Raji (cell line): ENCODE measurements around the gene MOB3B.

Source experiments
- POLR2A ChIP-seq: IDR thresholded peaks from 2 replicates; pipeline ENCODE4 v1.6.1; 2011; ENCODE audit warnings: low read depth, low read length, control low read depth; ENCODE audit not compliant: insufficient read depth

The MOB3B gene

GRCh38 chr9:27351438-27351837 is 178.2 kb downstream of the MOB3B start:
- TF ChIP-seq POLR2A, result no peak

GRCh38 chr9:27350382-27350976 is 179.1 kb downstream of the MOB3B start:
- no peak for TF ChIP-seq POLR2A

GRCh38 chr9:27349698-27350080 is 179.9 kb downstream of the MOB3B start:
- no peak for TF ChIP-seq POLR2A

GRCh38 chr9:27348785-27349697 is 180.6 kb downstream of the MOB3B start:
- TF ChIP-seq POLR2A, result no peak

- TF ChIP-seq POLR2A, result no peak
Measured at GRCh38 chr9:27347889-27348288, 181.7 kb downstream of the MOB3B start.

- TF ChIP-seq POLR2A, result no peak
Measured at GRCh38 chr9:27344776-27345175, 184.8 kb downstream of the MOB3B start.

GRCh38 chr9:27341545-27342294 is 187.9 kb downstream of the MOB3B start:
- no peak for TF ChIP-seq POLR2A

- TF ChIP-seq POLR2A, result no peak
Measured at GRCh38 chr9:27340961-27341511, 188.6 kb downstream of the MOB3B start.

- no peak for TF ChIP-seq POLR2A
Measured at GRCh38 chr9:27340285-27340674, 189.3 kb downstream of the MOB3B start.

GRCh38 chr9:27339661-27340284 is 189.8 kb downstream of the MOB3B start:
- no peak for TF ChIP-seq POLR2A

- TF ChIP-seq POLR2A, result no peak
Measured at GRCh38 chr9:27338527-27338903, 191.1 kb downstream of the MOB3B start.

- TF ChIP-seq POLR2A, result no peak
Measured at GRCh38 chr9:27337833-27338526, 191.6 kb downstream of the MOB3B start.

- TF ChIP-seq POLR2A, result no peak
Measured at GRCh38 chr9:27337236-27337635, 192.4 kb downstream of the MOB3B start.

- TF ChIP-seq POLR2A, result no peak
Measured at GRCh38 chr9:27336829-27337228, 192.8 kb downstream of the MOB3B start.

GRCh38 chr9:27336126-27336525 is 193.5 kb downstream of the MOB3B start:
- no peak for TF ChIP-seq POLR2A

- no peak for TF ChIP-seq POLR2A
Measured at GRCh38 chr9:27335075-27335474, 194.5 kb downstream of the MOB3B start.
